Tibial nerve (tissue), 4 donors: ENCODE measurements around the gene SDSL. TPM values are rescaled to one million over a fixed set of nuclear protein-coding genes. Genes with fewer than 3 reads are reported as not detected.

Experiments
- DNase-seq, 2 donors: peaks; one replicate each; pipeline ENCODE4 v3.0.0-alpha.2; 2019; ENCODE audit warnings: low spot score in 2 of 2
- H3K27ac ChIP-seq, 4 donors: fragments of 200-600 bp; sonication (generic) in 3 of 4; one replicate each; pipeline ENCODE4 v1.5.1; 2017 to 2019; ENCODE audit warnings: mild to moderate bottlenecking in 1 of 4
- H3K27me3 ChIP-seq, 2 donors: fragments of 200-600 bp; sonication (generic) in 1 of 2; one replicate each; pipeline versions ENCODE4 v1.5.1 to v1.6.0; 2017 to 2019
- H3K36me3 ChIP-seq, 3 donors: fragments of 200-600 bp; sonication (generic); one replicate each; pipeline ENCODE4 v1.5.1; 2018 to 2019
- H3K4me1 ChIP-seq, 4 donors: fragments of 200-600 bp; sonication (generic) in 3 of 4; one replicate each; pipeline ENCODE4 v1.5.1; 2017 to 2019
- H3K4me3 ChIP-seq, 4 donors: fragments of 200-600 bp; sonication (generic) in 3 of 4; one replicate each; pipeline ENCODE4 v1.5.1; 2017 to 2019; ENCODE audit warnings: mild to moderate bottlenecking in 1 of 4, moderate library complexity in 1 of 4
- H3K9me3 ChIP-seq, 4 donors: fragments of 200-600 bp; sonication (generic) in 3 of 4; one replicate each; pipeline ENCODE4 v1.5.1; 2017 to 2019
- CTCF ChIP-seq, 5 experiments: fragments of 200-600 bp in 3 of 5; fragments of 450-650 bp in 2 of 5; sonication (generic) in 3 of 5; IDR thresholded peaks; one replicate each; pipeline ENCODE4 v1.5.1; 2016 to 2019; ENCODE audit warnings: antibody characterized with exemption in 5 of 5, mild to moderate bottlenecking in 3 of 5, moderate library complexity in 2 of 5
- EP300 ChIP-seq, 2 donors: sonication (generic); formaldehyde crosslinking; IDR thresholded peaks; one replicate each; pipeline ENCODE4 v1.6.1; 2017; ENCODE audit warnings: antibody characterized with exemption in 2 of 2, mild to moderate bottlenecking in 1 of 2
- POLR2A ChIP-seq, 2 donors: fragments of 450-650 bp; IDR thresholded peaks; one replicate each; pipeline ENCODE4 v1.6.1; 2017; ENCODE audit warnings: antibody characterized with exemption in 2 of 2, mild to moderate bottlenecking in 2 of 2, moderate library complexity in 2 of 2
- WGBS, 2 donors: methylation state at CpG; one replicate each; pipeline ENCODE4 v1.1.5; 2018; 5-methylcytosine and 5-hydroxymethylcytosine counted together
- total RNA-seq, 4 donors: library from RNA; depleted of rRNA; stranded (reverse); fragments of >200 nt; gene quantifications; one replicate each; pipeline ENCODE4 v1.1.0, GENCODE V29; 2016

The SDSL gene
- total RNA-seq, 4 donors from 2014 or later = 1.9 to 3.0 (median 2.3) TPM

- WGBS, 2 donors = 89 to 94% methylated on average over 5 to 12 of the region's 12 CpGs
- Histone ChIP-seq H3K4me3 (no peak overlapping the region), H3K4me1 (peaks cover 0 to 6% (median 0%) of the 10 kb centered on the region in 4 donors), H3K27me3 (peaks cover 0 to 7% of the 10 kb centered on the region in 2 donors), H3K9me3 (peaks cover 0 to 5% (median 0%) of the 10 kb centered on the region in 4 donors), H3K27ac (no peak overlapping the region), H3K36me3 (no peaks in the 10 kb centered on the region)
- DNase-seq = no peak
- no peak for TF ChIP-seq CTCF (IDR thresholded peaks at IDR 0.05)
- no peak for TF ChIP-seq EP300 (IDR thresholded peaks at IDR 0.05)
- no peak for TF ChIP-seq POLR2A (IDR thresholded peaks at IDR 0.05)
Measured at GRCh38 chr12:113399490-113399889, 22.7 kb upstream of the SDSL start.

- Histone ChIP-seq H3K36me3 (no peaks in the 10 kb centered on the region), H3K27me3 (peaks cover 0 to 7% of the 10 kb centered on the region in 2 donors), H3K9me3 (peaks cover 0 to 4% (median 0%) of the 10 kb centered on the region in 4 donors), H3K4me1 (peaks cover 0 to 6% (median 0%) of the 10 kb centered on the region in 4 donors), H3K27ac (no peak overlapping the region), H3K4me3 (no peak overlapping the region)
- DNase-seq = no peak
- WGBS, 2 donors = 61% methylated on average over 4 of the region's 4 CpGs
- TF ChIP-seq EP300 (IDR thresholded peaks at IDR 0.05) (no peak), CTCF (IDR thresholded peaks at IDR 0.05) (no peak), POLR2A (IDR thresholded peaks at IDR 0.05) (no peak)
Measured at GRCh38 chr12:113400362-113400761, 21.8 kb upstream of the SDSL start.

- Histone ChIP-seq H3K36me3 (no peaks in the 10 kb centered on the region), H3K27me3 (peaks cover 0 to 7% of the 10 kb centered on the region in 2 donors)
- DNase-seq = no peak
Measured at GRCh38 chr12:113401066-113402000, 20.8 kb upstream of the SDSL start.

GRCh38 chr12:113402586-113403260 lies 19.5 kb upstream of the SDSL start:
- Histone ChIP-seq H3K27me3 (peaks cover 0 to 7% of the 10 kb centered on the region in 2 donors), H3K27ac (no peak overlapping the region), H3K9me3 (no peaks in the 10 kb centered on the region), H3K4me1 (peaks cover 0 to 6% (median 0%) of the 10 kb centered on the region in 4 donors), H3K4me3 (no peak overlapping the region), H3K36me3 (no peaks in the 10 kb centered on the region)
- WGBS, 2 donors = 90 to 92% methylated on average over 14 to 23 of the region's 23 CpGs
- DNase-seq = no peak
- TF ChIP-seq EP300 (IDR thresholded peaks at IDR 0.05) = no peak
- no peak for TF ChIP-seq CTCF (IDR thresholded peaks at IDR 0.05)
- TF ChIP-seq POLR2A (IDR thresholded peaks at IDR 0.05) = no peak

More at GRCh38 chr12:113401066-113402000, 20.8 kb upstream of the SDSL start:
- TF ChIP-seq EP300 (IDR thresholded peaks at IDR 0.05) (no peak), POLR2A (IDR thresholded peaks at IDR 0.05) (no peak), CTCF (IDR thresholded peaks at IDR 0.05) (no peak)
- Histone ChIP-seq H3K9me3 (no peaks in the 10 kb centered on the region), H3K27ac (no peak overlapping the region), H3K4me3 (no peak overlapping the region), H3K4me1 (peaks cover 0 to 6% (median 0%) of the 10 kb centered on the region in 4 donors)
- 66 to 69% methylated on average over 13 of the region's 13 CpGs for WGBS, 2 donors
